A549 (cell line): ENCODE data around the gene CHTF8.

ENCODE experiments used
- CBX2 ChIP-seq: fragments of 200-600 bp; sonication (generic); IDR thresholded peaks from 2 replicates; pipeline ENCODE4 v1.6.1; 2016; ENCODE audit warnings: low read depth, mild to moderate bottlenecking, borderline replicate concordance
- CHD2 ChIP-seq: fragments of 150-350 bp; IDR thresholded peaks from 2 replicates; pipeline ENCODE4 v1.6.1; 2014; ENCODE audit warnings: low read length; ENCODE audit not compliant: partially characterized antibody
- MAFK ChIP-seq: fragments of 450-650 bp; IDR thresholded peaks from 2 replicates; pipeline ENCODE4 v1.6.1; 2014; ENCODE audit not compliant: partially characterized antibody
- NFE2L2 ChIP-seq: fragments of 150-350 bp; conservative IDR thresholded peaks from 2 replicates; pipeline ENCODE4 v1.6.1; 2014; ENCODE audit warnings: low read length
- POLR2A ChIP-seq: IDR thresholded peaks from 2 replicates; pipeline ENCODE4 v1.6.1; 2012; ENCODE audit warnings: mild to moderate bottlenecking, low read length
- POLR2AphosphoS2 ChIP-seq: conservative IDR thresholded peaks from 2 replicates; pipeline ENCODE4 v1.6.1; 2012; ENCODE audit warnings: low read length, improper control_type of control experiment, inconsistent platforms
- RAD21 ChIP-seq, 2 experiments: fragments of >200 bp in 1 of 2; sonication (Bioruptor Twin) in 1 of 2; formaldehyde crosslinking in 1 of 2; IDR thresholded peaks in 1 of 2; conservative IDR thresholded peaks in 1 of 2; 2 replicates in 1 of 2; 3 replicates in 1 of 2; pipeline ENCODE4 v1.6.1; 2012 to 2018; ENCODE audit warnings: inconsistent platforms in 1 of 2
- TF ChIP-seq, protein P1 (sequence below): fragments of >200 bp; sonication (Bioruptor Twin); formaldehyde crosslinking; IDR thresholded peaks from 3 replicates; pipeline ENCODE4 v1.5.1; 2016
- TF ChIP-seq, protein P2 (sequence below): fragments of 250-450 bp; sonication (Bioruptor Pico); IDR thresholded peaks from 2 replicates; pipeline ENCODE4 v1.5.0; 2021; ENCODE audit warnings: mild to moderate bottlenecking, moderate library complexity, borderline replicate concordance
- TF ChIP-seq, protein P3 (sequence below): IDR thresholded peaks from 2 replicates; pipeline ENCODE4 v1.6.1; 2012

DNA sequence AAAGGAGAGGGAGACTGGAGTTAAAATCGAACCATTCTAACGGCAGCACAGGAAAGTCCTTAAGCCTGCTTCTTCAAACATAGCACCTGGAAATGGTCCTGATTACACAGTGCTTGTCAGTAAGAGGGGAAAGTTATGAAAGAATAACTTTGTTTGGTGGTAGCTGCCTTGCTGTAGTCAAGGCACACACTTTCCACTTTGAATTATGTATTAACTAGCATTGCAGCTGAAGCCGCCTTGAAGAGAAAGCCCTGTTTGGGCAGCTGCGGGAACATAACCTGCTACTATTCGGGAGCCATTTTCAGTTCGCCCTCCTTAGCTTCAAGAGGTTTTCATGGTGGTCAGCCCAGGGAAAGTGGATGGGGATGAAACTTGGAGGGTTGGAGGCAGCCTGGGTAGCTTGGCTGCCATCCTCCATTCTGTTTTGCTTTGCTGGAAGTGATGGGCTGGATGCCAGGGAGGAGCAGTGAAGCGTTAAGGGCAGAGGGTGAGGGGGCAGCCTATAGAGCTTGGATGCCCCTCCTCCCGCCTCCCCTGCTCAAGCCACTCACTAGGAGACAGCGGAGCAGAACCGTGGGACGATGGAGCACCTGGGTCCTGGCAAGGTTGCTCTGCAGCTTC lies 32.2 kb downstream of the CHTF8 start:
- TF ChIP-seq, protein P1, sequence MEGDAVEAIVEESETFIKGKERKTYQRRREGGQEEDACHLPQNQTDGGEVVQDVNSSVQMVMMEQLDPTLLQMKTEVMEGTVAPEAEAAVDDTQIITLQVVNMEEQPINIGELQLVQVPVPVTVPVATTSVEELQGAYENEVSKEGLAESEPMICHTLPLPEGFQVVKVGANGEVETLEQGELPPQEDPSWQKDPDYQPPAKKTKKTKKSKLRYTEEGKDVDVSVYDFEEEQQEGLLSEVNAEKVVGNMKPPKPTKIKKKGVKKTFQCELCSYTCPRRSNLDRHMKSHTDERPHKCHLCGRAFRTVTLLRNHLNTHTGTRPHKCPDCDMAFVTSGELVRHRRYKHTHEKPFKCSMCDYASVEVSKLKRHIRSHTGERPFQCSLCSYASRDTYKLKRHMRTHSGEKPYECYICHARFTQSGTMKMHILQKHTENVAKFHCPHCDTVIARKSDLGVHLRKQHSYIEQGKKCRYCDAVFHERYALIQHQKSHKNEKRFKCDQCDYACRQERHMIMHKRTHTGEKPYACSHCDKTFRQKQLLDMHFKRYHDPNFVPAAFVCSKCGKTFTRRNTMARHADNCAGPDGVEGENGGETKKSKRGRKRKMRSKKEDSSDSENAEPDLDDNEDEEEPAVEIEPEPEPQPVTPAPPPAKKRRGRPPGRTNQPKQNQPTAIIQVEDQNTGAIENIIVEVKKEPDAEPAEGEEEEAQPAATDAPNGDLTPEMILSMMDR = no peak
- TF ChIP-seq CHD2 (no peak), POLR2A (no peak), POLR2AphosphoS2 (no peak), CBX2 (no peak), RAD21 (conservative IDR thresholded peaks at IDR 0.05 in 1 of 2, IDR thresholded peaks at IDR 0.05 in 1 of 2) (no peak), NFE2L2 (no peak), MAFK (no peak)
- TF ChIP-seq, protein P2, sequence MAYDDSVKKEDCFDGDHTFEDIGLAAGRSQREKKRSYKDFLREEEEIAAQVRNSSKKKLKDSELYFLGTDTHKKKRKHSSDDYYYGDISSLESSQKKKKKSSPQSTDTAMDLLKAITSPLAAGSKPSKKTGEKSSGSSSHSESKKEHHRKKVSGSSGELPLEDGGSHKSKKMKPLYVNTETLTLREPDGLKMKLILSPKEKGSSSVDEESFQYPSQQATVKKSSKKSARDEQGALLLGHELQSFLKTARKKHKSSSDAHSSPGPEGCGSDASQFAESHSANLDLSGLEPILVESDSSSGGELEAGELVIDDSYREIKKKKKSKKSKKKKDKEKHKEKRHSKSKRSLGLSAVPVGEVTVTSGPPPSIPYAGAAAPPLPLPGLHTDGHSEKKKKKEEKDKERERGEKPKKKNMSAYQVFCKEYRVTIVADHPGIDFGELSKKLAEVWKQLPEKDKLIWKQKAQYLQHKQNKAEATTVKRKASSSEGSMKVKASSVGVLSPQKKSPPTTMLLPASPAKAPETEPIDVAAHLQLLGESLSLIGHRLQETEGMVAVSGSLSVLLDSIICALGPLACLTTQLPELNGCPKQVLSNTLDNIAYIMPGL = no peak
- TF ChIP-seq, protein P3, sequence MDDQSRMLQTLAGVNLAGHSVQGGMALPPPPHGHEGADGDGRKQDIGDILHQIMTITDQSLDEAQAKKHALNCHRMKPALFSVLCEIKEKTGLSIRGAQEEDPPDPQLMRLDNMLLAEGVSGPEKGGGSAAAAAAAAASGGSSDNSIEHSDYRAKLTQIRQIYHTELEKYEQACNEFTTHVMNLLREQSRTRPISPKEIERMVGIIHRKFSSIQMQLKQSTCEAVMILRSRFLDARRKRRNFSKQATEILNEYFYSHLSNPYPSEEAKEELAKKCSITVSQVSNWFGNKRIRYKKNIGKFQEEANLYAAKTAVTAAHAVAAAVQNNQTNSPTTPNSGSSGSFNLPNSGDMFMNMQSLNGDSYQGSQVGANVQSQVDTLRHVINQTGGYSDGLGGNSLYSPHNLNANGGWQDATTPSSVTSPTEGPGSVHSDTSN = no peak
